BLaER1 (cell line): ENCODE measurements around the gene DGKH.

Source experiments
- H3K27ac ChIP-seq: shearing (Covaris generic); formaldehyde crosslinking; 2 replicates; pipeline ENCODE4 v1.8.1; 2022
- H3K27me3 ChIP-seq: shearing (Covaris generic); formaldehyde crosslinking; 2 replicates; pipeline ENCODE4 v1.8.1; 2022
- H3K36me3 ChIP-seq: shearing (Covaris generic); formaldehyde crosslinking; 2 replicates; pipeline ENCODE4 v1.8.1; 2022
- H3K4me1 ChIP-seq: shearing (Covaris generic); formaldehyde crosslinking; 2 replicates; pipeline ENCODE4 v1.8.1; 2022
- H3K4me2 ChIP-seq: shearing (Covaris generic); formaldehyde crosslinking; 2 replicates; pipeline ENCODE4 v1.8.1; 2022
- H3K4me3 ChIP-seq: shearing (Covaris generic); formaldehyde crosslinking; 2 replicates; pipeline ENCODE4 v1.8.1; 2022
- H3K9ac ChIP-seq: shearing (Covaris generic); formaldehyde crosslinking; 2 replicates; pipeline ENCODE4 v1.8.1; 2022
- H3K9me3 ChIP-seq: shearing (Covaris generic); formaldehyde crosslinking; 2 replicates; pipeline ENCODE4 v1.8.1; 2022
- H4K20me1 ChIP-seq: shearing (Covaris generic); formaldehyde crosslinking; 2 replicates; pipeline ENCODE4 v1.8.1; 2022
- Cebpa-rat ChIP-seq: shearing (Covaris generic); IDR thresholded peaks from 2 replicates; pipeline ENCODE4 v1.8.1; 2022

Gene DGKH

GRCh38 chr13:42048342-42048683 is at the start of gene DGKH:
DGKH (plus strand) TSS chr13:42048648; CDS start chr13:42048774, 126 bp downstream.
- Histone ChIP-seq H3K27ac (peak within 1 kb of the TSS; percentile 72), H3K4me3 (peak within 1 kb of the TSS; percentile 94), H3K4me2 (peak within 1 kb of the TSS; percentile 99), H3K27me3 (peaks cover 17% of the 10 kb centered on the region), H4K20me1 (peaks cover 92% of the 10 kb centered on the region), H3K4me1 (peaks cover 20% of the 10 kb centered on the region), H3K36me3 (no peaks in the 10 kb centered on the region), H3K9me3 (no peaks in the 10 kb centered on the region), H3K9ac (peak within 1 kb of the TSS; percentile 84)
- TF ChIP-seq Cebpa-rat, result no peak

GRCh38 chr13:42000846-42001245 is 47.6 kb upstream of the DGKH start:
- no peak overlapping the region for H3K4me2 ChIP-seq
- no peaks in the 10 kb centered on the region for H4K20me1 ChIP-seq
- no peak overlapping the region for H3K4me3 ChIP-seq
- H3K4me1 ChIP-seq, result no peaks in the 10 kb centered on the region
- no peak overlapping the region for H3K9ac ChIP-seq
- H3K27me3 ChIP-seq, result no peaks in the 10 kb centered on the region
- TF ChIP-seq Cebpa-rat, result no peak
- no peaks in the 10 kb centered on the region for H3K9me3 ChIP-seq
- H3K36me3 ChIP-seq, result no peaks in the 10 kb centered on the region
- H3K27ac ChIP-seq, result no peak overlapping the region

- H3K27ac ChIP-seq, result no peak overlapping the region
- H3K4me3 ChIP-seq, result no peak overlapping the region
- TF ChIP-seq Cebpa-rat, result no peak
Measured at GRCh38 chr13:42001580-42001979, 46.9 kb upstream of the DGKH start.

GRCh38 chr13:42002066-42002465 is 46.4 kb upstream of the DGKH start:
- no peak overlapping the region for H3K9ac ChIP-seq
- H3K36me3 ChIP-seq, result no peaks in the 10 kb centered on the region
- no peak overlapping the region for H3K4me2 ChIP-seq
- H3K4me1 ChIP-seq, result no peaks in the 10 kb centered on the region
- no peak for TF ChIP-seq Cebpa-rat
- no peaks in the 10 kb centered on the region for H3K27me3 ChIP-seq
- H3K27ac ChIP-seq, result no peak overlapping the region
- no peak overlapping the region for H3K4me3 ChIP-seq
- no peaks in the 10 kb centered on the region for H4K20me1 ChIP-seq
- no peaks in the 10 kb centered on the region for H3K9me3 ChIP-seq

More at GRCh38 chr13:42001580-42001979, 46.9 kb upstream of the DGKH start:
- Histone ChIP-seq H3K36me3 (no peaks in the 10 kb centered on the region), H3K27me3 (no peaks in the 10 kb centered on the region), H3K4me1 (no peaks in the 10 kb centered on the region), H4K20me1 (no peaks in the 10 kb centered on the region), H3K9me3 (no peaks in the 10 kb centered on the region), H3K9ac (no peak overlapping the region), H3K4me2 (no peak overlapping the region)

- no peak overlapping the region for H3K4me2 ChIP-seq
- H3K9ac ChIP-seq, result no peak overlapping the region
- no peak overlapping the region for H3K4me3 ChIP-seq
- no peaks in the 10 kb centered on the region for H3K27me3 ChIP-seq
- no peaks in the 10 kb centered on the region for H3K36me3 ChIP-seq
- TF ChIP-seq Cebpa-rat, result no peak
- H3K9me3 ChIP-seq, result no peaks in the 10 kb centered on the region
- H3K27ac ChIP-seq, result no peak overlapping the region
- no peaks in the 10 kb centered on the region for H4K20me1 ChIP-seq
- H3K4me1 ChIP-seq, result no peaks in the 10 kb centered on the region
Measured at GRCh38 chr13:42007844-42008243, 40.6 kb upstream of the DGKH start.

GRCh38 chr13:42009057-42009456 is 39.4 kb upstream of the DGKH start:
- no peaks in the 10 kb centered on the region for H3K36me3 ChIP-seq
- no peak overlapping the region for H3K4me2 ChIP-seq
- TF ChIP-seq Cebpa-rat, result no peak
- no peaks in the 10 kb centered on the region for H3K4me1 ChIP-seq
- H3K27ac ChIP-seq, result no peak overlapping the region
- no peaks in the 10 kb centered on the region for H4K20me1 ChIP-seq
- H3K9ac ChIP-seq, result no peak overlapping the region
- no peak overlapping the region for H3K4me3 ChIP-seq
- no peaks in the 10 kb centered on the region for H3K27me3 ChIP-seq
- no peaks in the 10 kb centered on the region for H3K9me3 ChIP-seq

GRCh38 chr13:42011601-42012350 is 36.7 kb upstream of the DGKH start:
- H3K9ac ChIP-seq, result no peak overlapping the region
- no peaks in the 10 kb centered on the region for H3K27me3 ChIP-seq
- H3K4me1 ChIP-seq, result no peaks in the 10 kb centered on the region
- H4K20me1 ChIP-seq, result no peaks in the 10 kb centered on the region
- H3K4me2 ChIP-seq, result no peak overlapping the region
- H3K4me3 ChIP-seq, result no peak overlapping the region
- no peaks in the 10 kb centered on the region for H3K36me3 ChIP-seq
- H3K27ac ChIP-seq, result no peak overlapping the region
- no peak for TF ChIP-seq Cebpa-rat
- H3K9me3 ChIP-seq, result no peaks in the 10 kb centered on the region

- no peak for TF ChIP-seq Cebpa-rat
- no peak overlapping the region for H3K9ac ChIP-seq
- H3K4me1 ChIP-seq, result no peaks in the 10 kb centered on the region
- no peak overlapping the region for H3K4me3 ChIP-seq
- H3K27ac ChIP-seq, result no peak overlapping the region
- H4K20me1 ChIP-seq, result no peaks in the 10 kb centered on the region
- H3K4me2 ChIP-seq, result no peak overlapping the region
- no peaks in the 10 kb centered on the region for H3K36me3 ChIP-seq
- H3K9me3 ChIP-seq, result no peaks in the 10 kb centered on the region
- no peaks in the 10 kb centered on the region for H3K27me3 ChIP-seq
Measured at GRCh38 chr13:42014119-42014518, 34.3 kb upstream of the DGKH start.

GRCh38 chr13:42017264-42017663 is 31.2 kb upstream of the DGKH start:
- H3K4me3 ChIP-seq, result no peak overlapping the region
- H4K20me1 ChIP-seq, result no peaks in the 10 kb centered on the region
- H3K9me3 ChIP-seq, result no peaks in the 10 kb centered on the region
- no peaks in the 10 kb centered on the region for H3K36me3 ChIP-seq
- H3K4me1 ChIP-seq, result no peaks in the 10 kb centered on the region
- H3K27me3 ChIP-seq, result no peaks in the 10 kb centered on the region
- no peak overlapping the region for H3K9ac ChIP-seq
- no peak overlapping the region for H3K4me2 ChIP-seq
- no peak overlapping the region for H3K27ac ChIP-seq
- no peak for TF ChIP-seq Cebpa-rat

- no peaks in the 10 kb centered on the region for H3K36me3 ChIP-seq
- H3K9ac ChIP-seq, result no peak overlapping the region
- H3K4me1 ChIP-seq, result no peaks in the 10 kb centered on the region
- H3K4me3 ChIP-seq, result no peak overlapping the region
- TF ChIP-seq Cebpa-rat, result no peak
- no peaks in the 10 kb centered on the region for H4K20me1 ChIP-seq
- no peaks in the 10 kb centered on the region for H3K9me3 ChIP-seq
- no peaks in the 10 kb centered on the region for H3K27me3 ChIP-seq
- H3K4me2 ChIP-seq, result no peak overlapping the region
- H3K27ac ChIP-seq, result no peak overlapping the region
Measured at GRCh38 chr13:42021851-42022250, 26.6 kb upstream of the DGKH start.

GRCh38 chr13:42022336-42022735 is 26.1 kb upstream of the DGKH start:
- no peaks in the 10 kb centered on the region for H3K36me3 ChIP-seq
- TF ChIP-seq Cebpa-rat, result no peak
- no peak overlapping the region for H3K27ac ChIP-seq
- no peaks in the 10 kb centered on the region for H3K27me3 ChIP-seq
- H3K4me3 ChIP-seq, result no peak overlapping the region
- no peaks in the 10 kb centered on the region for H3K4me1 ChIP-seq
- no peak overlapping the region for H3K4me2 ChIP-seq
- H3K9ac ChIP-seq, result no peak overlapping the region
- H3K9me3 ChIP-seq, result no peaks in the 10 kb centered on the region
- no peaks in the 10 kb centered on the region for H4K20me1 ChIP-seq
